SK-N-SH treated with all-trans-retinoic acid at 6 μM for 48 hours (cell line): ENCODE results near the gene DYRK4.

Experiments
- OSR1 ChIP-seq: fragments of 250-450 bp; sonication (Bioruptor Pico); IDR thresholded peaks from 2 replicates; pipeline ENCODE4 v1.8.0; 2022; ENCODE audit warnings: moderate library complexity, mild to moderate bottlenecking, inconsistent platforms
- ZNF70 ChIP-seq: fragments of 450-650 bp; formaldehyde crosslinking; IDR thresholded peaks from 2 replicates; pipeline ENCODE4 v1.5.0; 2020; ENCODE audit warnings: mild to moderate bottlenecking, moderate library complexity

DNA sequence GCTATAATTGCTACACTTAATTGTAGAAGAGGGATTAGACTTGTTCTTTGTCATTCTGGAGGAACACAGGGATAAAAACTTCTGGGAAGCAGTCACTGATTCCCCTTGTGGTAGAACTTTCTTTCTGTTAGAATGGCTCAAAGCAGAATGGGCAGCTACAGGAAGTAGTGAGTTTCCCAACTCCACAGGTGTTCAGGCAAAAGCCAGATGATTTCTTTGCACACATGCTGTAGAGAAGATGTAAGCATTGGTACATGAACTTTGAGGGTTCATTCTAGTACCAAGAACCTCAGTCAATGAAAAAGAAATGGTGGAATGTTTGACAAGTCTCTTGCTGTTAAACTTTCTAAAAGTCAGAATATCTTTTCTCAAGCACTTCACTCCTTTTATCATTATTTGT lies 91.2 kb downstream of the DYRK4 start:
- TF ChIP-seq ZNF70 (CRISPR knock-in tag) (no peak), OSR1 (CRISPR knock-in tag) (no peak)
